ENCODE measurements around the gene SLC2A3. TPM values are rescaled to one million over a fixed set of nuclear protein-coding genes. Genes with fewer than 3 reads are reported as not detected.
A peak's percentile ranks its signal among the peaks of the same experiment; 100 is the strongest.

SLC2A3 gene
- total and polyA plus RNA-seq, 9 of the 15 experiments (the other 6 are each of a cell fraction or from before 2014, with no cell fraction given), result 67.3 to 491 (median 104) TPM

GRCh38 chr12:7907009-7907408 lies 29.0 kb downstream of the SLC2A3 start (continued):
- TF ChIP-seq NR0B1 (IDR thresholded peaks at IDR 0.05; ENCODE audit: partially characterized antibody), result no peak
- no peak for TF ChIP-seq HDAC8 (tag; IDR thresholded peaks at IDR 0.05)
- 0 out of 2 replicates have a peak, but pooled peaks have one; percentile 31 for TF ChIP-seq PKNOX1 (IDR thresholded peaks at IDR 0.05)
- TF ChIP-seq GTF2E2 (tag; IDR thresholded peaks at IDR 0.05), result no peak
- TF ChIP-seq SMAD3 (CRISPR knock-in tag; conservative IDR thresholded peaks at IDR 0.05), result no peak
- no peak for TF ChIP-seq CBX5 (IDR thresholded peaks at IDR 0.05; ENCODE audit: borderline replicate concordance, low read depth)
- no peak for TF ChIP-seq ZBTB5 (IDR thresholded peaks at IDR 0.05)
- peak; percentile 83 for TF ChIP-seq DPF2 (IDR thresholded peaks at IDR 0.05)
- no peak for TF ChIP-seq HLTF (IDR thresholded peaks at IDR 0.05)
- TF ChIP-seq L3MBTL2 (IDR thresholded peaks at IDR 0.05), result 0 out of 2 replicates have a peak, but pooled peaks have one; percentile 27
- no peak for TF ChIP-seq ZKSCAN8 (CRISPR knock-in tag; IDR thresholded peaks at IDR 0.05)
- no peak for TF ChIP-seq SAFB2 (IDR thresholded peaks at IDR 0.05; ENCODE audit: borderline replicate concordance, low read depth, low read length, severe bottlenecking)
- no peak for TF ChIP-seq ZNF830 (CRISPR knock-in tag; IDR thresholded peaks at IDR 0.05)
- TF ChIP-seq ZNF695 (CRISPR knock-in tag; IDR thresholded peaks at IDR 0.05), result no peak
- peak; percentile 48; the same call in 1 of the 2 replicates for TF ChIP-seq LEF1 (IDR thresholded peaks at IDR 0.05)
- no peak for TF ChIP-seq NR1H2 (CRISPR knock-in tag; IDR thresholded peaks at IDR 0.05)
- no peak for TF ChIP-seq KLF6 (CRISPR knock-in tag; IDR thresholded peaks at IDR 0.05; ENCODE audit: borderline replicate concordance)
- TF ChIP-seq SMARCA4 (IDR thresholded peaks at IDR 0.05), result peak; percentile 74; the same call in 1 of the 2 replicates
- no peak for TF ChIP-seq POLR3G (IDR thresholded peaks at IDR 0.05; ENCODE audit: extremely low read depth, insufficient read length, insufficient replicate concordance)
- no peak for TF ChIP-seq ZZZ3 (IDR thresholded peaks at IDR 0.05)
- TF ChIP-seq NCOA6 (IDR thresholded peaks at IDR 0.05), result no peak
- TF ChIP-seq ZNF668 (CRISPR knock-in tag; IDR thresholded peaks at IDR 0.05), result no peak
- no peak for TF ChIP-seq SIN3A (IDR thresholded peaks at IDR 0.05; ENCODE audit: borderline replicate concordance in 2 of 2, control insufficient read depth in 1 of 2, low read depth in 2 of 2, low read length in 2 of 2)
- no peak for TF ChIP-seq ASH1L (IDR thresholded peaks at IDR 0.05; ENCODE audit: borderline replicate concordance, low read depth, partially characterized antibody)
- TF ChIP-seq GABPA (tag; conservative IDR thresholded peaks at IDR 0.05; ENCODE audit: low read depth), result no peak
- TF ChIP-seq CSDE1 (IDR thresholded peaks at IDR 0.05), result no peak
- TF ChIP-seq FUS (optimal IDR thresholded peaks at IDR 0.05; ENCODE audit: low read depth, low read length), result no peak
- no peak for TF ChIP-seq STAT5B (CRISPR knock-in tag; IDR thresholded peaks at IDR 0.05)
- no peak for TF ChIP-seq EWSR1 (IDR thresholded peaks at IDR 0.05; ENCODE audit: borderline replicate concordance, low read depth, partially characterized antibody)
- no peak for TF ChIP-seq POLR2AphosphoS2 (IDR thresholded peaks at IDR 0.05; ENCODE audit: low read length)

All from K562 (cell line).